CD4-positive, alpha-beta T cell treated with Interleukin-2 at 100 ng/mL for 4 hours (primary cell): ENCODE results near the gene BIN1.
A peak's percentile ranks its signal among the peaks of the same experiment; 100 is the strongest.

Experiments used
- DNase-seq: peaks from one replicate; pipeline ENCODE4 v3.0.0-alpha.2; 2020; ENCODE audit warnings: low spot score

BIN1 gene

DNA sequence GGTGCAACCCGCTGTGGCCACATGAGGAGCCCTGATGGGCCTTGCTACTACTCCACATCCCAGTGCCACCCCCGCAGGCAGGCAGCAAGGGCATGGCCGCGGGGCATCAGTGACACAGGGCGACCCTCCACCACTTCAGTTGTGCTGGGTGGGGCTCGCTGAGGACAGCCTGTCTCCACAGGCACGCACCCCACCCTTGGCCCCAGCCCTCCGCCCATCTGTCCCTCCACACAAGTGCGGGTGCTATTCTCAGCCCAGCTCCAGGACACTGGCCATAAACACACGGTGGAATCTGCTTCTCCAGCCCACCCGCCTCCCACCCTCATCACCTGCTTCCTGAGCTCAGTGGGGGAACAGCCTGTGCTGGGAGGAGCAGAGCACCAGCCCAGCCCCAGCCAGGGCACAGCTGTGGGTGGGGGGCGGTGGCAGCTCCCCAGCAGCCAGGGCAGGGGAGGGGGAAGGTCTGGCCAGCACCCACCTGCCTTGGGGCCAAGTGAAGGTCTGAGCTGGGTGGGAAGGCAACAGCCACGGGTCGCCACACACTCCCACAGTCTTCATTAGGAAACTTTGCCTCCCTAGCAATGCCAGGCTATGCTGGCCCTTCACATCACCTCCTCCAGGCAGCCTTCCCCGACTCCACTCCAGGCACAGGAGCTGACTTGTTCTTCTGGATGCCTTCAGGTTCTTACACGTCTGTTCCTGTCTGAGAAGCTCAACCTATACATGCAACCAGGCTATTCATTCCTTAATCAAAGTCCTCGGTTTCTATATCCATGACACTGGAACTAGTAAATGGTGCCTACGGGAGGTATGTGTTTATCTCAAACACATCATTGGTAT lies 16.5 kb downstream of the BIN1 start:
- DNase-seq = no peak

DNA sequence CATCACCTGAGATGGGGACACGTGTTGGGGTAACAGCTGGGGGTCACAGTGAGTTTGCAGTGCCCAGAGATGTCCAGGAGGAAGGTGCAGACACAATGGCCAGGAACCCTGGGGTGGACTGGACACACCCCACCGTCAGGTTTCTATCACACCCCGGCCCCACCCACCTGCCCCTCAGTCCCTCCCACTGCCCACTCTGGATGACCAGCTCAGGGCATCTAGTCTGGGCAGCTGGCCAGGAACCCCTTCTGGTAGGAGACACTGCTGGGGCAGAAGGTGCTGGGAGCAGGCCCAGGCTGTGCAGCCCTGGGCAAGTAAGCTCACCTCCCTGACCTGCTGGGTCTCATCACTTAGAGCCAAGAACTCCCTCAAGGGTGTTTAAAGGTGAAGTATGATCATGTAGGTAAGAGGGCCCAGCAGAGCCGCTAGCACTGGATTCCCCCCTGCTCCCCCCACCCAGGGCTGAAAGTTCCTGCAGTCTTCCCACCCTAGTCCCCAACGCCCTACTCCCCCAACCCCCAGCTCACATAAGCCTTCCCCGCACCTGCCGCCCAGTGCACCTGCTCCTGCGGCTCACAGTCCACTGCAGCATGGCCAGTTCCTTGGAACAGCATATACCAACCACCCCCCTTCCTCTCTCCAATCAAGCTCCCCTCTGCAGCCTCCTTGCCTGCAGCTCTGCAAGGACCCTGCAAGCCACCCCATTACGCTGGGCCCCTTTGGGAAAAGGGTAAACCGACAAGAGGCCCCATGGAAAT lies 17.3 kb downstream of the BIN1 start:
- DNase-seq = no peak

DNA sequence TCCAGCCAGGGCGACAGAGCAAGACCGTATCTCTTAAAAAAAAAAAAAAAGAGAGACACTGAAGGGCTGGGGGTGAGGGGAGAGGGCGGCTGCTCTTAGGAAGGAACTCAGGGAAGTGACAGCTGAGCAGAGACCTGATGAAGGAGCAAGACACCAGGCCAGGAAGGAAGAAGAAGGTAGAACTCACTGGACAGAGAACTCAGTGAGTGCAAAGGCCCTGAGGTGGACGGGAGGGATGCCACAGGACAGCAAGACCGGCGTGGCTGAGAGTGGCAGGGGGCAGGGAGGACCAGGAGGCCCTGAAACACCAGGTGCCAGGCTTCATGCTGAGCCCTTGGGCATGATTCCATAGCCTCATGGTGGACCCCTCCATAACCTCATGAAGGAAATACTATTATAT lies 18.2 kb downstream of the BIN1 start:
- DNase-seq = no peak

DNA sequence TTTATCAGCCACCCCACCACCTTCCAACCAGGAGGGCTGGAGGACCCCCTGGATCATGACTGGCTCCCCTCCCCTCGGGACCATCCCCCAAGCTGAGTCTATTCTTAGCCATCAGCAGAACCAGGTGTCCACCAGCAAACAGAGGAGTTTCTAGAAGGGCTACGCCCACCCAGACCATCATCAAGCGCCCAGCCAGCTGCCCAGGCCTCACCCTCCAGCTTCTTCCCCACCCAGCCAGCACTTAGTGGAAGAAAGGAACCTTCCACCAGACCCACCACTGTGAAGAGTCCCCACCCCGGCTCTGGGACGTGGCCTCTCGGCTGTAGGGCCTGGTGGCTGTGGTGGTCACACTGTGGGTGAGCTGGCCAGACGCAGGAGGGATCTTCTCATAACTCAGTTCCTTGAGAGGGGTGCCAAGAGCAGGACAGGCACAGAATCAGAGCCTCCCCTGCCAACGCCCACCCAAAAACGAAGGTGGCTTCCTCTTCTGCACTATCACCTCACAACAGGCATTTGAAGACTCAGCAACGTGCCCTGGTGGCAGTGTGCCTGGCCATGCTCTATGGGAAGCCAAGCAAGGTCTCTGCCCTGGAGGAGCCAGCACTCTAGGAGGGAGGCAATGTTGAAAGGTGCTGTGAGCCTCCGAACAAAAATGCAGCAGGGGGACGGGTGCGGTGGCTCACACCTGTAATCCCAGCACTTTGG lies 19.0 kb downstream of the BIN1 start:
- DNase-seq = no peak

DNA sequence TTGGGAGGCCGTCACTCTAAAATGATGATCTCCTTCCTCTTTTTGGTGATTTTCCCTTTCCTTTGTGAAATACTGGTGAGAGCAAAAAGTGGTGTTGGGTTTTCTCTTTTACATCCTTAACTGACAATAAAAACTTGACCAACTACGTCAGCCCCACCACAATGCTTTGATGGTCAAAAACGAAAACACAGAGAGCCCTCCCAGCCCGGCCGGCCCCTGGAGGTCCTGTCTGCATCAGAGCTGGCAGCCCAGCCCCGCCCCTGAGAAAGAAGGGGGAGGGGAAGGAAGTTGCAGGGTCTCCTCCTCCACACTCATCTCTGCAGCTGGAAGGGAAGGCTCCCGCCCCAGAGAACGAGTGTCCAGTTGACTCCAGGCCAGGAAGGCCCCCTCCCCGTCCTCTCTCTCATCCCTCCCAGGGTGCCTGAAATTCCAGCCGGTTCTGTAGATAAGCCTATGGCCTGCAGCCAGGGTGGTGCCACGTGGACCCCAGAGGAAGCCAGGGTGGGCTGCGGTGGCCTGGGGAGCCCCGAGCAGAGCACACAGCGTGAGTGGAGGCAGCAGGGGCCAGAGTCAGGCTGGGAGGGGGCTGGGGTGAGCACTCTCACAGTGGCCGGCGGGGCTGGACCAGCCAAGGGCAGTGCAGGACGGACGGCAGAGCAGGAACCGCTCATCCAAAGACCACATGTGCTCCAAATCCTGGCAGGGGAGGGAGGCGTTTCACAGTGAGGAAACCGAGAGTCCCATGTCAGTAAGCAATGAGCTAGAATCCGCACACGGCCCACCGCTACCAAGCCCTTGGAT lies 19.8 kb downstream of the BIN1 start:
- no peak for DNase-seq

DNA sequence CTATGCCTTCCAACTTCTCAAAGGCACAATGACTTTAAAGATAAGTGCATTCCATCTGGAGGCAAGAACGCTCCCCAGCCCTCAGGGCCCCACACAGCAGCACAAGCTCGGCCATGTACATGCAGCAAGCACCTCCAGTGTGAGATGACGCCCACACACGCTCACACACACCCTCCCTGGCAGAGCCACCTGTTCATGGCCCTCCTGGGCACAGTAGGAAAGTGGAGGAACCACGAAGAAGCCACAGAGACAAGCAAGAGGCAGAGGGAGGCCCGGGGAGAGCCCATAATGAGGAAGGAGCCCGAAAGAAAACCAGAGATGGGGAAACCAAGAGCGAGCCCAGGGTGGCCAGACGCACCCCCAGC lies 21.7 kb downstream of the BIN1 start:
- DNase-seq = no peak

DNA sequence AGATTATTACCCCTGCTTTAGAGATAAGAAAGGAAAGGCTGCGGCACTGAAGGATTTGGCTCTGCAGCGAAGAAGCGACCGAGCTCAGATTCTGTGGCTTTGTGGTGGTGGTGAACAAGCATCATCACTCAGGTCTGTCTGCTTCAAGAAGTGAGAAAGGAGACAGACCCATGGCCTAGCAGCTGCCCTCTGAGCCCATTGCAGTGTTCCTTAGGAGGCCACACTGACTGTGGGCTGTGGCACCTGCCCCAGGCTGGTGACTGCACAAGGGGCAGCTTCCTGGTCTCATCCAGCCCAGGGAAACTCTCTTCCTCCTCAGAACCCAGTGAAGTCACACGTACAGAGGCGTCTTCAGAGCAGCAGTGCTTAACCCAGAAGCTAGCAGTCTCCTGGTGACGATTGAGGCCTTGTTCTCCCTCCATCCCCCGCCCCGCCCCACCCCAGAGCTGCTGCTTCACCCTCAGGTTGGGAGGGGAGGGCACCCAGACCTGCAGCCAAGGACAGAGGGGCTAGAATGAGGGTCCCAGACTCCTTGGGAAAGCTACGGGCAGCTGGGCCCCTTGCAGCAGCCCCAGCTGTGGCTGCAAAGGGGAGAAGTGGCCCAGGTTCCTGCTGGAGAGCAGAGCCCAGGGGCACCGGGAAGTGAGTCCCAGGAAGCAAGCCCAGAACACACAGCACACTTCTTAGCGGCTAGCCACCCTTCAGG lies 22.2 kb downstream of the BIN1 start:
- DNase-seq = peak; percentile 54

DNA sequence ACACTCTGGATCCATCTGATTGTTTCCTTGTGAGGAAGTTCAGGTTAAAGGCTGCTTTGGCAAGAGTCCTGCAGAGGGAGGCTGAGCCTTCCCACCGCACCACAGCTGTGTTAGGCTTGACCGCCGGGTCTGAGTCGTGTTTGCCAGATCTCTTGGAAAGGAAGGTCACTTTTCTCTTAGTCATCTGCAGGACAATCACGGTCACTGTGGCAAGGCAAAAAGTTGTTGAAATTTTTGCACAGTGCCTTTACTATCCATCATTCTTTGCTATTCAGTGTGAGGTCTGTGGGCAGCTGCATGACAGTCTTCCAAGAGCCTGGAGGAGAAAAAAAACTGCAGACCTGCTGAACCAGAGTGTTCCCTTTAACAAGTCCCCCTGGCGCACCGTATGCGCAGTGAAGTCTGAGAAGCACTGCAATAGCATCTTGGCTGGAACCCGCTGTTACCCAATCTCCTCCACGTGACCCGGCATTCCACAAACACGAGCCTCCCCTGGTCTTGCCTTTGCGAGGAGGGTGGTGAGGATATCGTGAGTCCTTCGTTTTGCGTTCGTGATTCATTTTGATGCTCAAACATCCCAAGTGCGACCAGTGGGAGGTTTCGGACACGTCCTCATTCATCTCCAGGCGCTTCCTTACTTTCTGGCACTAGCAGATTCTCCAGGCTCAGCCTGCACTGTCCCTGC lies 23.0 kb downstream of the BIN1 start:
- DNase-seq = no peak

DNA sequence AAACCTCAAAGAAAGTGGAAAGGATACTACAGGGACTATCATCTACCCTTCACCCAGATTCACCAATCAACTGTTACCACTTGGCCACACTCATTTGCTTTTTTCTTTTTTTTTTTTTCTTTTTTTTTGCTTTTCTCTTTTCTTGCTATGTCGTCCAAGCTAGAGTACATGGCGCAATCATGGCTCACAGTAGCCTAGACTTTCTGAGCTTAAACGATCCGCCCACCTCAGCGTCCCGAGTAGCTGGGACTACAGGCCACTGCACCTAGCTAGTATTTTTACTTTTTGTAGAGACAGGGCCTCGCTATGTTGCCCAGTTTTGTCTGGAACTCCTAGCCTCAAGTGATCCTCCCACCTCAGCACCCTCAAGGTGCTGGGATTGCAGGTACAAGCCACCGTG lies 24.0 kb downstream of the BIN1 start:
- DNase-seq = no peak

DNA sequence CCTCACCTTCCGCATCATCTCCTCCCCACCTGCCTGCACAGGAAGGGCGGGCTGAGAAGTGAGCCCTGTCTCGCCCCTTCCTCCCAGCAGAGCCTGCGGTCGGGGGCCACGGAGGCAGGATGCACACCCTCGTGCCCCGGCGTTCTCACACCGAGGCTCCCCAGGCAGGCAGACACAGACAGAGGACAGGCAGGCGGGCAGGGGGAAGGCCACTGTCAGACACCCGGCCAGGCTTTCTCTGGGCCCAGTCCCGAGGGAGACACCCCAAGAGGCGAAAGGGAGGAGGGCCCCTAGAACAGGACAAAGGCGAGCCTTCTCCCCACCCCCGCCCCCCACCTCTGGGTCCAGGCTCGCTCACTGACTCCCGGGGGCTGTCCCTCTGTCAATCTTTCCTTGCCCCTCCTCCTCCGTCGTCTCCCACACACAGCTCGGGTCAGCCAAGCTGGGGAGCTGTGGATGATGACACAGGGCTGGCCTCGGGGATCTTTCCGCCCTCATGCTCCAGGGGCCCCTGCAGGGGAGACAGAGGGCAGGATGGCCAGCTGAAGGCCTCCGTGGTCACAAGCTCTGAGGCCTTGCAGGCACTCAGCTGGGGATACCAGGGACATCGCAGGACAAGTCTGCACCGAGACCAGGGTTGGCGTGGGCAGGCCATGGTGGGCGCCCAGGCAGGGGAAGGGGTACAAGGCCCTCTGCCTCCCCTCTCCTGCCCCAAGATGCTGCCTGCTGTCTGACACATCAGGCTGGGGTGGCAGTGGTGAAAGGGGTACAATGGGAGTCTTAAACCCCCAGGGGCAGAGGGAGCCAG lies 24.9 kb downstream of the BIN1 start:
- DNase-seq = peak; percentile 82

DNA sequence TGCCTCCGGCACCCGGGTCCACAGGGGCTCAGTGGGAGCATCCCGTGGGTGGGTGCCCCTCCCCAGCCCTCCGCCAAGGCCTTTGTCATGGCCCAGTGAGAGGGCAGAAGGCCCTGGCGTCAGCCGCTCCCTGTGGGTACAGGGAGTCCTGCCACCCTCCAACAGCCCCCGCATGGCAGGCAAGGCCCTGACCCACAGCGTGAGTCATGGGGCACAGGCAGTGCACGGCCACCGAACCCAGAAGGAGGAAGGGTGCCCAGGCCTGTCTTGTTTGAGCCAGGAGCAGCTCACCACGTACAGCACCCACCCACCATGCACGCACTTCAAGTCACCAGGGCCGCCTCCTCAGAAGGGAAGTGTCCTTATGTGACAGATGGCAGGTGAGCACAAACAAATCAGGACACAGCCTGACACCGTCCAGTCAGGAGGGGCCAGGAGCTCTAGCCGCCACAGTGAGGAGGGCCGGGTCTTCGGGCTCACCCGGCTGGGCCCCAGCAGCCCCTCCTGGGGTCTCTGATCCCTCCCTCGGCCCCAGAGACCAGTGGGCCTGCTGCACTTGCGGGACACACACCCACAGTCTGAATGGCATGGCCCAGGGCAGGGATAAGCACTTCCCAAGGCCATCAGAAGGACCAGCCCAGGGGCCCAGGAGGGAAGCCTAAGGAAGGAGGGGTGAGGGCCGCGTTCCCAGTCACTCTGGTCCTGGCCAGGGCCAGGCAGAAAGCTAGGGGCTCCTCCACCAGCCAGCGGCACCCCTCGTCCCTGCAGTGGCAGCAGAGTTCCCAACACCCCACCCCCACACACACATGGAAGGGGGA lies 25.8 kb downstream of the BIN1 start:
- peak; percentile 58 for DNase-seq

DNA sequence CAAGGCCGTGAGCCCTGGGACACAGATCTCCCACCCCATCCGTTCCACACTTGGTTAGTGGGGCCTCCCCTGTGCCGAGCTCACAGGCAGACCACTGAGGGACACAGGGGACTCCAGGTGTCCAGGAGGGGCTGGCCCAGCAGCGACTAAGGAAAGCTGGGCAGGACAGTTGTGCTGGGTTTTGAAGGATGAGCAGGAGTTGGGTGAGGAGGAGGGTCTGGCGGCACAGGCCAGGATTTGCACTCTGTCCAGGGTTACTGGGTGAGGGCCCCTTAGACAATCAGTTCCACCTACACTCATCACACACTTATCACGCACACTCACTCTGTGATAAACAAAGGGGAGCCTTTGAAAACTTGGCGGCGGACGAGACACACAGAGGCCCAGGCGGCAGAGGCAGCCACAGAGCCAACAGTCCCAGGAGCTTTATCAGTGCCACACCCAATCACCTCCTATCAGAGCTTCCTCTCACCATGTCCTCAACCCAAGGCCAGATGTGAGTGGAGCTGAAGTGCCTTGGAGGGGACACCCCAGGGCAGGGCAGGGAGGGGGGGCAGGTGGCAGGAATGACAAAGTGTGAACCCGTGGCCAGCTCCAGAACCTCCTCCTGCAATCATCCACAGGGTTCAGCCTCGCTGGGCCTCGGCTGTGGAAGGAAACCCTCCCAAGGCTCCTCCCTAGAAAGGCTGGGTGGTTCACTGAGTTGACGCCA lies 26.6 kb downstream of the BIN1 start:
- DNase-seq = peak; percentile 65

DNA sequence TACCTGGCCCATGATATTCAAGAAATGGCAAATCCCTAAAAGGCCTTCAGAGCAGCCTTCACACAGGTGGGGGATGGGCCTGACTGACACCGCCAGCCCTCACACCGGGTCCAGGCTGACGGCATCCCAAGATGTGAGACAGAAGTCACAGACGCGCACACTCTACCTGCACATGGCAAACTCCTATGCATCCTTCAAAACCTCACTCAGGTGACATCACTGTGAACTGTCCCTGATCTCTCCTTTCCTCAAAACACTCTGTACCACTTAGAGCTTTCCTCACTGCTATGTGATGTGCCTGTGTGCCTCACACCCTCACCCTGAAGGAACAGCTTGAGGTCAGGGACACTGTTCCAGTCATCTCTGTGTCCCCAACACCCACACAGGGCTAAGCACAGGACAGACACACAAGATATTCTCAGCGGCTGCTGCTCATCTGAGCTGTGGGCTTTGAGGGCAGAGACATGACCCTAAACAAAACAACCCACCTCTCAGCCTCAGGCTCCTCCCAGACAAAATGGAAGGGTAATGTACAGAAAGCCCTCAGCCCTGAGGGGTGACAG lies 27.5 kb downstream of the BIN1 start:
- DNase-seq = no peak

DNA sequence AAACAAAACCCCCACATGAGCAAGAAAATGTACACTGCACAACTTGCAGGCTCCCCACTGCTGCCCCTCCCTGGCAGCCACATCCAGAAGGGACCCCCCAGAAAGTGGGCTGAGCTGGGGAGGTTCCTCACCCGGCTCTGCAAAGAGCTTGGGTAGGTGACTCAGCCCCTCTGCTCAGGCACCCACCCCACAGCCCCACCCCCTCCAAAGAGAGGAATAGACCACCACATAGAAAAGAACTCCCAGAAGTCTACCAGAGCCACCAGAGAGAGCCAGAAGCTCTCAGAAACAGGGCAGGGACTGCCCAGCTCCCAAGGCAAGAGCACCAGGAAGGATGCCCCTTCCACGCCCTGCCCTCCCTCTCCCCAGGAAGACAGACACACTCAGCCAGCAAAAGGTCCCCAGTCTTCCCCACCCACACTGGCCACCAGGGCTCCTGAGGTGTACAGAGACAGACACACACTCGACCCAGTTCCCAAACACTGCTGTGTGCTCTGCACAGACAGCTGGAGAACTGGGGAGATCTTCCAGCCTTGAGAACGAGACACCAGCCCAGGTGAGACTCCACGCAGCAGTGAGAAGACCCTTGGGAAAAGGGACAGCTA lies 28.2 kb downstream of the BIN1 start:
- peak; percentile 10 for DNase-seq

DNA sequence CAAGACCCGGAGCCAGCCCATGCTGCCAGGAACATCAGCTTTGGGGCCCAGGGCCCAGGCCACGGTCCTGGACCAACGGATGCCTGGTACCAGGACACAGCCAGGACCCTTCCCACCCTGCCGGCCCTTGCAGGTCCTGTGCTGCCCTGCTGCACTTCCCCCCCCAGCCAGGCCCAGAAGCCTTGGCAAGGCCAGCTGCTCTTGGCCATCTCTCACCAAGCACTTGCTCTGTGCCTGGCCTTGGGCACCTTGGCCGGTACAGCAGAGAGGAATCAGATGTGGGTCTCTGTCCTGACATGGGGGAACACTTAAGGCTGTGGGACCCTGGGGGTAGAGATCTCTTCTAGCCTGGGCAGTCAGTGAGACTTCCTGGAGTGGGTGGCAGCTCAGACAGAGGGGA lies 28.9 kb downstream of the BIN1 start:
- DNase-seq = no peak

DNA sequence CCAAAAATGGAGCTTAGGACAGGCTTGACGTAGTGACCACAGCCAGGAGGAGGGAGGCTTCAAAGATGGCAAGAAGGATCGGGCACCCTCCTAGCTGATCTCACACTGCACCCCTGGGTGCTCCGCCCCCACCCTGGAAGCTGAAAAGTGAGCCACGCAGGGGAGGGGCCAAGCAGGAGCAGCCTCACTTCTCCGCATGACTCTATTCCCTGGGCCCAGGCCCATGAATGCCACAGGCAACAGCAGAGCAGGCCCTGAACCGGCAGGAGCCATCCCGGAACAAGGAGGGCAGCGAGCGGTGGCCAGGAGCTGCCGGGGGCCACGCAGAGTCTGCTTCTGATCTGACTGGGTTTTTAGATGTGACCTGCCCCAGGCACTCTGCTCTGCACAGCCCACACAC lies 30.0 kb downstream of the BIN1 start:
- no peak for DNase-seq

DNA sequence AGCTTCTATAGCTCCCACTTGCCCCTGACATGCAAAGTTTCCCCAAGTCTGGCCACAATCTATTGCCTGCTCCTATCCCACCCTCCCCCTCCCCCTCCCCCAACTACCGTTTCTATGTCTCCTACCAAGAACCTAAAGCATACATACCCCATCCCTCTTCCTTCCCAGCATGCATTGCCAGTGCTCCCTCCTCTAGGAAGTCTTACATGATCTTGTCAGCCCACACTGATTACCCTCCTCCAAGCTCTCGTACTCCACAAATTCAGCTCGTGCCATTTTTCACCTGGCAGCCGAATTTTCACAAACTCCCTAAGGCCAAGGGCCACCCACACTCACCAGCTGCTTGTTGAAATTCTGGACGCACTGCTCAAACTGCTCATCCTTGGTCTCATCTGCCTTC lies 30.7 kb downstream of the BIN1 start:
- DNase-seq = no peak

DNA sequence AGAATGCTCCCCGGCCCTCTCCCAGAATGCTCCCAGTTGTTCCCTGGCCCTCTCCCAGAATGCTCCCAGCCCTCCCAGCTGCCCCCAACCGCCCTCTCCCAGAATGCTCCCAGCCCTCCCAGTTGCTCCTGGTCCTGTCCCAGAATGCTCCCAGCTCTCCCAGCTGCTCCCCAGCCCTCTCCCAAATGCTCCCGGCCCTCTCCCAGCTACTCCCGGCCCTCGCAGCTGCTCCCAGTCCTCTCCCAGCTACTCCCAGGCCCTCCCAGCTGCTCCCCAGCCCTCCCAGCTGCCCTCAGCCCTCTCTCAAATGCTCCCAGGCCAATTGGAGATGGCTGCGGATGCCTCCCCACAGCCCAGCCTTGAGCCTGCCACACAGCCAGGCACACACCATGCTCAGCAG lies 31.1 kb downstream of the BIN1 start:
- DNase-seq = no peak
